Lower lobe of right lung (tissue), 2 donors: ENCODE results near the gene ELANE. TPM values are rescaled to one million over a fixed set of nuclear protein-coding genes. Genes with fewer than 3 reads are reported as not detected.

Source experiments
- ATAC-seq, 2 donors: fragments of 200-7000 bp; cut with Tn5 transposase; one replicate each; pipeline ENCODE4 v1.9.1; 2020 to 2022; ENCODE audit warnings: mild to moderate bottlenecking in 2 of 2, moderate library complexity in 2 of 2
- DNase-seq: peaks from one replicate; pipeline ENCODE4 v3.0.0-alpha.2; 2020
- H3K27ac ChIP-seq: fragments of 200-600 bp; one replicate; pipeline ENCODE4 v1.8.0; 2022
- H3K27me3 ChIP-seq: fragments of 200-600 bp; one replicate; pipeline ENCODE4 v1.8.0; 2022; ENCODE audit warnings: low read depth
- H3K36me3 ChIP-seq: fragments of 200-600 bp; one replicate; pipeline ENCODE4 v1.8.0; 2022; ENCODE audit warnings: mild to moderate bottlenecking
- H3K4me1 ChIP-seq: fragments of 200-600 bp; one replicate; pipeline ENCODE4 v1.8.0; 2022
- H3K4me3 ChIP-seq: fragments of 200-600 bp; one replicate; pipeline ENCODE4 v1.8.0; 2022; ENCODE audit warnings: mild to moderate bottlenecking
- H3K9me3 ChIP-seq: fragments of 200-600 bp; one replicate; pipeline ENCODE4 v1.8.0; 2022
- intact Hi-C: fragments of 100-400 bp; cut with DNase I; formaldehyde crosslinking; loops from one replicate; pipeline ENCODE4 v1.11.0; 2022
- microRNA-seq: library from miRNA; unstranded; fragments of <30 nt; microRNA quantifications from one replicate; pipeline ENCODE4 v1.2.0, GENCODE V29; 2020; ENCODE audit warnings: borderline number of aligned reads
- total RNA-seq: library from RNA; stranded (reverse); fragmentation: NEBNext Ultra II Directional; extraction: Animal tissue kit (Norgen Biotek cat#: 25700); gene quantifications from one replicate; pipeline ENCODE4 v1.2.1, GENCODE V29; 2021
- TF ChIP-seq, protein P1 (sequence below): fragments of 200-600 bp; IDR thresholded peaks from one replicate; pipeline ENCODE4 v1.8.0; 2022; ENCODE audit warnings: antibody characterized with exemption, mild to moderate bottlenecking
- donor health status: DM: no; HTN: yes; CAD: no; lungs with severe emphysema.

Gene ELANE
- total RNA-seq, 1 donor from 2014 or later = 0.97 TPM

DNA sequence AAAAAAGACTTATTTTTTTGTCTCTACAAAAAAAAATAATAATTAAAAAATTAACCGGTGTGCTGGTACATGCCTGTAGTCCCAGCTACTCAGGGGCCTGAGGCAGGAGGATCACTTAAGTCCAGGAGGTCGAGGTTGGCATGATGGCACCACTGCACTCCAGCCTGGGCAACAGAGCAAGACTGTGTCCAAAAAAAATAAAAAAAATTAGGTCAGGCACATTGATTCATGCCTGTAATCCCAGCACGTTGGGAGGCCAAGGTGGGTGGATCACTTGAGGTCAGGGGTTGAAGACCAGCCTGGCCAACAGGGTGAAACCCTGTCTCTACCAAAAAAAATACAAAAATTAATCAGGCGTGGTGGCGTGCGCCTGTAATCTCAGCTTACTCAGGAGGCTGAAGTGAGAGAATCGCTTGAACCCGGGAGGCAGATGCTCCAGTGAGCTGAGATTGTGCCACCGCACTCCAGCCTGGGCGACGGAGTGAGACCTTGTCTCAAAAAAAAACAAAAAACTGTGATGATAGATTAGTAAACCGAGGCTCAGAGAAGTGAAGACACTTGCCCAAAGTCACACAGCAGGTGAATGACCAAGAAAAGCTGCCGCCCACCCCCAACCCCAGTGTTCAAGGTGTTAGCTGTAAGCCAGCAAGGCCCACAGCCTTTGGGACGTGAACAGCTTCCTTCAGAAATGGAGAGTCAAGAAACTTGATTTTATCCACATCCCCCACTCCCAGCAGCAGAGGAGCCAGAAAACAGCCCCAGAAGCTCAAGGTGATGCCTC, 50.5 kb downstream of the ELANE start:
- H3K36me3 ChIP-seq = peaks cover 30% of the 10 kb centered on the region
- H3K27me3 ChIP-seq = no peaks in the 10 kb centered on the region
- H3K4me1 ChIP-seq = peaks cover 6% of the 10 kb centered on the region
- no peak overlapping the region for H3K27ac ChIP-seq
- intact Hi-C loops = no loop called here
- H3K4me3 ChIP-seq = no peak overlapping the region
- no peak for ATAC-seq
- TF ChIP-seq, protein P1, sequence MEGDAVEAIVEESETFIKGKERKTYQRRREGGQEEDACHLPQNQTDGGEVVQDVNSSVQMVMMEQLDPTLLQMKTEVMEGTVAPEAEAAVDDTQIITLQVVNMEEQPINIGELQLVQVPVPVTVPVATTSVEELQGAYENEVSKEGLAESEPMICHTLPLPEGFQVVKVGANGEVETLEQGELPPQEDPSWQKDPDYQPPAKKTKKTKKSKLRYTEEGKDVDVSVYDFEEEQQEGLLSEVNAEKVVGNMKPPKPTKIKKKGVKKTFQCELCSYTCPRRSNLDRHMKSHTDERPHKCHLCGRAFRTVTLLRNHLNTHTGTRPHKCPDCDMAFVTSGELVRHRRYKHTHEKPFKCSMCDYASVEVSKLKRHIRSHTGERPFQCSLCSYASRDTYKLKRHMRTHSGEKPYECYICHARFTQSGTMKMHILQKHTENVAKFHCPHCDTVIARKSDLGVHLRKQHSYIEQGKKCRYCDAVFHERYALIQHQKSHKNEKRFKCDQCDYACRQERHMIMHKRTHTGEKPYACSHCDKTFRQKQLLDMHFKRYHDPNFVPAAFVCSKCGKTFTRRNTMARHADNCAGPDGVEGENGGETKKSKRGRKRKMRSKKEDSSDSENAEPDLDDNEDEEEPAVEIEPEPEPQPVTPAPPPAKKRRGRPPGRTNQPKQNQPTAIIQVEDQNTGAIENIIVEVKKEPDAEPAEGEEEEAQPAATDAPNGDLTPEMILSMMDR = no peak
- H3K9me3 ChIP-seq = no peaks in the 10 kb centered on the region
- DNase-seq = no peak

DNA sequence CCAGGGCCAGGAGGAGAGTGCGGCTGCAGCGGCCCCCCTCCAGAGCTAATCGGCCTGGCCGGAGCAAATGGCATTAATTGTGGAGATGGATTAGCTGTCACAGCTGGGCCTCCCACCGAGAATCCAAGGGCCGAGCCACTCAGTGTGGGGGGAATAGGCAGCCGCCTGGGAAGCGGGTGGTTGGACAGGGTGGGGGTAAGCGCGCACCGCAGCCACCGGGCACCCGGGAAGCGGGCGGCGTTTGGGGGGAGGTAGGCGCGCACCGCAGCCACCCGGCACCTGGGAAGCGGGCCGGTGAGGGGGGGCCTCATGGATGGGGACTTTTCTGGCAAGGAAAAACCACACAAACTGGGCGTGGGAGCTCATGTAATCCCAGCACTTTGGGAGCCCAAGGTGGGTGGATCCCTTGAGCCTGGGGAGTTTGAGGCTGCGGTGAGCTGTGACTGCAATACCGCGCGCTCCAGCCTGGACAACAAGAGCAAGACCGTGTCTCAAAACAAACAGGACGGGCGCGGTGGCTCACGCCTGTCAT, 51.2 kb downstream of the ELANE start:
- intact Hi-C loops = no loop called here
- Histone ChIP-seq H3K4me1 (peaks cover 9% of the 10 kb centered on the region), H3K36me3 (peaks cover 27% of the 10 kb centered on the region), H3K27me3 (no peaks in the 10 kb centered on the region), H3K27ac (no peak overlapping the region), H3K4me3 (no peak overlapping the region), H3K9me3 (no peaks in the 10 kb centered on the region)
- TF ChIP-seq, protein P1 = no peak
- DNase-seq (no peak), ATAC-seq (no peak)

DNA sequence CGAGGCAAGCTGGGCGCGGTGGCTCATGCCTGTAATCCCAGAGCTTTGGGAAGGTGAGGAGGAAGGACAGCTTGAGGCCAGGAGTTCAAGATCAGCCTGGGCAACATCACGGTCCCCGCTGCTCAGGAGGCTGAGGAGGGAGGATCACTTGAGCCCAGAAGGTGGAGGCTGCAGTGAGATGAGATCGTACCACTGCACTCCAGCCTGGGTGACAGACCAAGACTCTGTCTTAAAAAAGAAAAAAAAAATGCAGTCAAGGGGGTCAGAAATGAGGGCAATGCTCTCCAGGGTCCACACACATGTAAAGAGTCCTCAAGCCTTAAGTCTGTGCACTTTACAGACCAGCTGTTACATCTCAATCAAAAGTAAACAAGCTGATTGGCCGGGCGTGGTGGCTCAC, 52.4 kb downstream of the ELANE start:
- H3K4me3 ChIP-seq = no peak overlapping the region
- H3K36me3 ChIP-seq = peaks cover 17% of the 10 kb centered on the region
- no peak for DNase-seq
- peaks cover 21% of the 10 kb centered on the region for H3K4me1 ChIP-seq
- no peaks in the 10 kb centered on the region for H3K27me3 ChIP-seq
- intact Hi-C loops = no loop called here
- TF ChIP-seq, protein P1 = no peak
- no peak overlapping the region for H3K27ac ChIP-seq
- no peaks in the 10 kb centered on the region for H3K9me3 ChIP-seq
- no peak for ATAC-seq

Small RNAs within 50 kb of the gene (microRNA-seq; reads per million reads assigned to microRNA genes)
- gene MIR3187 (3.0 reads per million), gene MIR4745 (1.5 reads per million)

Other genes starting within 250 kb of the ELANE start
- gene POLRMT, start 218.8 kb upstream of the ELANE start, total RNA-seq = 42.5 TPM
- gene FGF22, start 212.4 kb upstream of the ELANE start, total RNA-seq = 0.65 TPM
- 27.0 TPM for gene RNF126, start 189.1 kb upstream of the ELANE start, total RNA-seq
- 48.0 TPM for gene FSTL3, start 175.9 kb upstream of the ELANE start, total RNA-seq
- not detected for gene PRSS57, start 156.9 kb upstream of the ELANE start, total RNA-seq
- gene PALM, start 143.4 kb upstream of the ELANE start, total RNA-seq = 37.0 TPM
- gene MISP, start 101.2 kb upstream of the ELANE start, total RNA-seq = 8.9 TPM
- gene PTBP1, start 54.9 kb upstream of the ELANE start, total RNA-seq = 254 TPM
- gene PLPPR3, start 30.3 kb upstream of the ELANE start, total RNA-seq = 2.1 TPM
- gene AZU1, start 24.5 kb upstream of the ELANE start, total RNA-seq = 1.7 TPM
- not detected for gene PRTN3, start 11.3 kb upstream of the ELANE start, total RNA-seq
- 282 TPM for gene CFD, start 7.4 kb downstream of the ELANE start, total RNA-seq
- gene MED16, start 40.9 kb downstream of the ELANE start, total RNA-seq = 46.1 TPM
- not detected for gene RNU6-9, start 41.2 kb downstream of the ELANE start, total RNA-seq
- gene R3HDM4, start 60.9 kb downstream of the ELANE start, total RNA-seq = 46.0 TPM
- not detected for gene KISS1R, start 65.0 kb downstream of the ELANE start, total RNA-seq
- gene ARID3A, start 73.7 kb downstream of the ELANE start, total RNA-seq = 16.9 TPM
- 29.2 TPM for gene WDR18, start 132.0 kb downstream of the ELANE start, total RNA-seq
- 3.0 TPM for gene GRIN3B, start 148.1 kb downstream of the ELANE start, total RNA-seq
- gene TMEM259, start 168.8 kb downstream of the ELANE start, total RNA-seq = 159 TPM
- not detected for gene RNU6-2, start 169.2 kb downstream of the ELANE start, total RNA-seq
- gene CNN2, start 174.3 kb downstream of the ELANE start, total RNA-seq = 158 TPM
- 53.3 TPM for gene ABCA7, start 187.8 kb downstream of the ELANE start, total RNA-seq
- gene ARHGAP45, start 214.9 kb downstream of the ELANE start, total RNA-seq = 83.5 TPM
- gene POLR2E, start 243.1 kb downstream of the ELANE start, total RNA-seq = 158 TPM